ENCODE results near the gene CACYBP. TPM values are rescaled to one million over a fixed set of nuclear protein-coding genes. Genes with fewer than 3 reads are reported as not detected.
"Not testable (repeated sequence)": the region's sequence is repeated elsewhere in the genome, so short reads cannot be mapped to it uniquely, and the experiment has no call there.

The CACYBP gene
- total and polyA plus RNA-seq, 4 experiments from 2014 or later: 98.3 to 226 (median 133) TPM

DNA sequence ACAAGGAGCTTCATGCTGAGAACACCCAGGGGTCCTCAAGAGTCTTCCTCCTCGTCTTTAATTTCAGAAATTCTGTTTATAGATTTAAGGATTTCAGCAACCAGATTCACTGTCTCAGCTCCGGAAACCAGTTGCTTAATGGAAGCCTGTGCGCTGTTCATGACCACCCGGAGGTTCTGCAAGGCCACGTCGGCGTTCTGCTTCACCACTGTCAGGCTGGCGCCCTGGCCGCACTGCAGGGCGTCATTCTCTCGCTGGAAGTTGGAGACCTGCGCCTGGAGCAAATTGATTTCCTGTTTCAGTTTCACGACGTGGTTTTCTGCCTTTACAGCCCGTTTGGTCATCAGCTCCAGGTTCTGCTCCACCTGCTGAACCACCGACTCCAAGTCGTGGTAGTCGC is 44.8 kb downstream of the CACYBP start:
- H3K27ac ChIP-seq (ENCODE audit: low read depth, low read length); CTCF ChIA-PET (ENCODE audit: partially characterized antibody); intact Hi-C loops (cut with micrococcal nuclease); H3K27ac Mint-ChIP-seq; H3K4me3 Mint-ChIP-seq; H3K27me3 ChIP-seq (ENCODE audit: insufficient read depth, low read length); DNase-seq; H3K9me3 ChIP-seq (ENCODE audit: control insufficient read depth in 1 of 2, low read length in 2 of 2); H3K4me1 ChIP-seq (ENCODE audit: insufficient read depth, low read length); POLR2A ChIA-PET (ENCODE audit: partially characterized antibody); H3K36me3 Mint-ChIP-seq; H3K36me3 ChIP-seq (ENCODE audit: insufficient read depth, low read length); H3K4me3 ChIP-seq (ENCODE audit: low read length in 2 of 2); H3K9me3 Mint-ChIP-seq; H3K4me1 Mint-ChIP-seq: not testable (repeated sequence)
- peaks cover 22 to 34% of the 10 kb centered on the region in 2 donors for H3K27me3 Mint-ChIP-seq

DNA sequence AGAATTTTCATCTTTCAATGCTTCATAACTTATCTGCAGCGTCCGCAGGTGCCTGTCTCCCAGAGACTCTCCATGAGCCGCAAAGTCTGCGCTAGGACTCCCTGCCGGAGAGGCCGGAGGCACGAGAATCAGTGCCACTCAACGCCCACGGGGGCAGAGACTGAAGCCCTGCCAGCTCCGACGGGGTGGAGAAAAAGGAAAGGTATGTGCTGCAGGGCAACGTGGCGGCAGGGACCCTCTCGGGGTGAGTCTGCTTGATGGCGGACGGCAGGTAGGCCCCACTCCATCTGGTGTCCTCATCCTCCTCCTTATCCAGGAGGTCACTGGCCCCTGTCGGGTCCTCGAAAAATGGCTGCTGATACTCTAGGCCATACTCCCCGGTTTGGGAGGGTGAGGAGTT is 45.4 kb downstream of the CACYBP start:
- CTCF ChIA-PET (ENCODE audit: partially characterized antibody): no interaction called here

GRCh38 chr1:175045519-175045918 is 45.8 kb downstream of the CACYBP start:
- no peaks in the 10 kb centered on the region for H3K36me3 Mint-ChIP-seq
- no peak for DNase-seq
- H3K27me3 Mint-ChIP-seq: peaks cover 27 to 39% of the 10 kb centered on the region in 2 donors
- no peak overlapping the region for H3K27ac ChIP-seq (ENCODE audit: low read depth, low read length)
- no peaks in the 10 kb centered on the region for H3K9me3 ChIP-seq (ENCODE audit: control insufficient read depth in 1 of 2, low read length in 2 of 2)
- H3K4me3 Mint-ChIP-seq: no peak overlapping the region
- H3K27ac Mint-ChIP-seq: peak overlapping the region in 1 of 7 donors; percentile 43
- no peak overlapping the region for H3K4me3 ChIP-seq (ENCODE audit: low read length in 2 of 2)
- no peaks in the 10 kb centered on the region for H3K27me3 ChIP-seq (ENCODE audit: insufficient read depth, low read length)
- POLR2A ChIA-PET (ENCODE audit: partially characterized antibody): no interaction called here
- intact Hi-C loops (cut with micrococcal nuclease): no loop called here
- no peaks in the 10 kb centered on the region for H3K36me3 ChIP-seq (ENCODE audit: insufficient read depth, low read length)
- CTCF ChIA-PET (ENCODE audit: partially characterized antibody): no interaction called here
- H3K9me3 Mint-ChIP-seq: no peaks in the 10 kb centered on the region
- peaks cover 0 to 2% (median 0%) of the 10 kb centered on the region in 4 donors for H3K4me1 Mint-ChIP-seq
- no peaks in the 10 kb centered on the region for H3K4me1 ChIP-seq (ENCODE audit: insufficient read depth, low read length)

More for the DNA sequence above, 45.4 kb downstream of the CACYBP start:
- Mint-ChIP-seq H3K27ac (no peak overlapping the region), H3K9me3 (no peaks in the 10 kb centered on the region), H3K4me1 (peaks cover 0 to 2% (median 0%) of the 10 kb centered on the region in 4 donors), H3K27me3 (peaks cover 25 to 38% of the 10 kb centered on the region in 2 donors), H3K36me3 (no peaks in the 10 kb centered on the region), H3K4me3 (no peak overlapping the region)
- no peaks in the 10 kb centered on the region for H3K27me3 ChIP-seq (ENCODE audit: insufficient read depth, low read length)
- DNase-seq: no peak
- H3K36me3 ChIP-seq (ENCODE audit: insufficient read depth, low read length): no peaks in the 10 kb centered on the region
- H3K4me3 ChIP-seq (ENCODE audit: low read length in 2 of 2): no peak overlapping the region
- no peaks in the 10 kb centered on the region for H3K4me1 ChIP-seq (ENCODE audit: insufficient read depth, low read length)
- intact Hi-C loops (cut with micrococcal nuclease): no loop called here
- no peaks in the 10 kb centered on the region for H3K9me3 ChIP-seq (ENCODE audit: control insufficient read depth in 1 of 2, low read length in 2 of 2)
- H3K27ac ChIP-seq (ENCODE audit: low read depth, low read length): no peak overlapping the region
- POLR2A ChIA-PET (ENCODE audit: partially characterized antibody): no interaction called here

DNA sequence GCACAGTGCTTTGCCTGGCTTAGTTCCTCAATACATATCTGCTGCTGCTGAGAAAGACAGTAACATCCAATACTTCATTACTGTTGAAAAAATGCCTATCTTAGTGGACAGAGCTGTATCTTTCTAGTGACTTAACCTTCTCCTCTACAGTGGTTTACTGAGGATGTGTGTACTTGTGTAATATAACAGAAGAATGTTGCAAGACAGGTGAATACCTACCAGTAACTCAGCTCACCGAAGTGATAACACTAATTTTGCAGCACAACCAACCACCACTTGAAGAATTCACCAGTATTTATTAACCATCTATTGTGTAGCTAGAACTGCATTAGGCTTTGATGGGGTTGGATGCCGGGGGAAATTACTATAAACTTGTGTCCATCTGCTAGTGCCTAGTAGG is 51.2 kb downstream of the CACYBP start:
- peaks cover 11% of the 10 kb centered on the region for H3K27me3 ChIP-seq (ENCODE audit: insufficient read depth, low read length)
- no peak overlapping the region for H3K27ac ChIP-seq (ENCODE audit: low read depth, low read length)
- Mint-ChIP-seq H3K9me3 (peaks cover 0 to 2% (median 0%) of the 10 kb centered on the region in 8 donors), H3K4me1 (no peaks in the 10 kb centered on the region), H3K36me3 (no peaks in the 10 kb centered on the region), H3K27me3 (peaks cover 25 to 46% of the 10 kb centered on the region in 2 donors), H3K27ac (no peak overlapping the region), H3K4me3 (no peak overlapping the region)
- H3K36me3 ChIP-seq (ENCODE audit: insufficient read depth, low read length): no peaks in the 10 kb centered on the region
- no peaks in the 10 kb centered on the region for H3K4me1 ChIP-seq (ENCODE audit: insufficient read depth, low read length)
- POLR2A ChIA-PET (ENCODE audit: partially characterized antibody): no interaction called here
- DNase-seq: no peak
- intact Hi-C loops (cut with micrococcal nuclease): no loop called here
- H3K4me3 ChIP-seq (ENCODE audit: low read length in 2 of 2): no peak overlapping the region
- CTCF ChIA-PET (ENCODE audit: partially characterized antibody): interaction anchor here (0.6 kb wide), 1 partner anchor 11 kb away, joined by 3 read pairs; no protein-coding TSS in a partner anchor
- H3K9me3 ChIP-seq (ENCODE audit: control insufficient read depth in 1 of 2, low read length in 2 of 2): no peaks in the 10 kb centered on the region

DNA sequence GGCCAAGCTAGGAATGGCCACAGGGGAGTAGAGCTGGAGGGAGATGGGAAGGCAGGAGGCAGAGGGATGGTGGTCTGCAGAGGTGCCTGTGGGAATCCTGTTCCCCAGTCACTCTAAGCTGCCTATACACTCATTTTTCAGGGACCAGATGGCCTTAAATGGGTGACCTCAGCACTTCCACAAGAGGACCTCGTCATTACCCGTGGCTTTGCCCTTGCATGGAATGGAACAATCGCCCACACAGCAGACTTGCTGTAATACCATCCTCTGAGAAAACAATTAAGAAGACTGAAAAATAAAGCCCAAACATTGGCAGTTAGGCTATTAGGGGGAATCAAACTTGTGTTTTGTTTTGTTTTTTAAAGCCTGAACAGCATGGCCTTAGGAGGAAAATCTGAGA is 55.0 kb downstream of the CACYBP start:
- Histone ChIP-seq H3K36me3 (ENCODE audit: insufficient read depth, low read length) (no peaks in the 10 kb centered on the region), H3K9me3 (ENCODE audit: control insufficient read depth in 1 of 2, low read length in 2 of 2) (no peaks in the 10 kb centered on the region), H3K27me3 (ENCODE audit: insufficient read depth, low read length) (peaks cover 11% of the 10 kb centered on the region), H3K27ac (ENCODE audit: low read depth, low read length) (no peak overlapping the region), H3K4me1 (ENCODE audit: insufficient read depth, low read length) (no peaks in the 10 kb centered on the region), H3K4me3 (ENCODE audit: low read length in 2 of 2) (no peak overlapping the region)
- Mint-ChIP-seq H3K4me1 (no peaks in the 10 kb centered on the region), H3K36me3 (no peaks in the 10 kb centered on the region), H3K4me3 (no peak overlapping the region), H3K9me3 (peaks cover 0 to 20% (median 1%) of the 10 kb centered on the region in 8 donors), H3K27me3 (peaks cover 9 to 26% of the 10 kb centered on the region in 2 donors), H3K27ac (no peak overlapping the region)
- CTCF ChIA-PET (ENCODE audit: partially characterized antibody): interaction anchor here (1.5 kb wide), 1 partner anchor 71 kb away, joined by 5 read pairs; no protein-coding TSS in a partner anchor
- POLR2A ChIA-PET (ENCODE audit: partially characterized antibody): interaction anchor here (1.4 kb wide), 1 partner anchor 15 kb away, joined by 5 read pairs; no protein-coding TSS in a partner anchor
- DNase-seq: no peak
- intact Hi-C loops (cut with micrococcal nuclease): no loop called here

Other genes starting within 250 kb of the CACYBP start
- gene MRPS14, start 23.5 kb downstream of the CACYBP start, total RNA-seq: 10 to 100 TPM; 39.3 to 40.6 TPM
- 10 to 100 TPM; 59.2 to 62.6 TPM for gene MRPS14, start 23.5 kb downstream of the CACYBP start, polyA plus RNA-seq
- not detected for gene TNN, start 67.9 kb downstream of the CACYBP start, total RNA-seq
- gene TNN, start 67.9 kb downstream of the CACYBP start, polyA plus RNA-seq: not detected
- gene KIAA0040, start 192.8 kb downstream of the CACYBP start, total RNA-seq: 10 to 100 TPM; 28.7 to 33.6 TPM
- 10 to 100 TPM; 36.2 to 53.8 TPM for gene KIAA0040, start 192.8 kb downstream of the CACYBP start, polyA plus RNA-seq

All from CD4-positive, alpha-beta memory T cell (primary cell).